Testis (tissue), 3 donors: Measurements from ENCODE around the gene CRIP2. TPM values are rescaled to one million over a fixed set of nuclear protein-coding genes. Genes with fewer than 3 reads are reported as not detected.

Source experiments
- DNase-seq: peaks from one replicate; pipeline ENCODE4 v3.0.0-alpha.2; 2019
- H3K27ac ChIP-seq, 2 donors: fragments of 200-600 bp; sonication (generic); one replicate each; pipeline ENCODE4 v1.5.1; 2019
- H3K27me3 ChIP-seq: fragments of 200-600 bp; sonication (generic); one replicate; pipeline ENCODE4 v1.5.1; 2019
- H3K36me3 ChIP-seq: fragments of 200-600 bp; sonication (generic); one replicate; pipeline ENCODE4 v1.5.1; 2017; ENCODE audit warnings: low read depth; ENCODE audit errors: missing control alignments
- H3K4me1 ChIP-seq: fragments of 200-600 bp; sonication (generic); one replicate; pipeline ENCODE4 v1.5.1; 2019
- H3K4me3 ChIP-seq, 2 donors: fragments of 200-600 bp; sonication (generic); one replicate each; pipeline ENCODE4 v1.5.1; 2017 to 2019
- H3K9me3 ChIP-seq: fragments of 200-600 bp; sonication (generic); one replicate; pipeline ENCODE4 v1.5.1; 2017
- CTCF ChIP-seq, 3 experiments: fragments of 450-650 bp in 2 of 3; fragments of 200-600 bp in 1 of 3; sonication (generic) in 1 of 3; IDR thresholded peaks; one replicate each; pipeline ENCODE4 v1.5.1; 2016 to 2019; ENCODE audit warnings: antibody characterized with exemption in 3 of 3, mild to moderate bottlenecking in 2 of 3, moderate library complexity in 1 of 3
- POLR2A ChIP-seq: fragments of 450-650 bp; IDR thresholded peaks from one replicate; pipeline ENCODE4 v1.6.1; 2017; ENCODE audit warnings: antibody characterized with exemption, mild to moderate bottlenecking, moderate library complexity
- WGBS, 2 donors: methylation state at CpG; one replicate each; pipeline ENCODE4 v1.1.5; 2018; 5-methylcytosine and 5-hydroxymethylcytosine counted together
- intact Hi-C: fragments of 100-400 bp; cut with DNase I; formaldehyde crosslinking; loops from one replicate; pipeline ENCODE4 v1.15.1; 2023; ENCODE audit warnings: low total_unique reads
- polyA plus RNA-seq: library from polyadenylated mRNA; stranded (reverse); fragments of 350-450 nt; fragmentation: Illumina TruSeq; extraction: RNeasy Lipid Tissue Mini Kit (QIAGEN cat#74804); gene quantifications from one replicate; pipeline ENCODE4 v1.2.3, GENCODE V29; 2014; ENCODE audit warnings: low read depth, low replicate concordance; ENCODE audit not compliant: insufficient read depth
- total RNA-seq, 2 donors: library from RNA; depleted of rRNA; stranded (reverse); fragments of >200 nt; gene quantifications; one replicate each; pipeline ENCODE4 v1.2.3, GENCODE V29; 2016

Gene CRIP2
- total and polyA plus RNA-seq, 3 donors from 2014 or later: 114 to 159 (median 121) TPM

GRCh38 chr14:105481886-105482457 is 7.4 kb downstream of the CRIP2 start:
- H3K27ac ChIP-seq: peak overlapping the region in 1 of 2 donors; percentile 68
- peak; percentile 94 for DNase-seq
- peaks cover 3% of the 10 kb centered on the region for H3K27me3 ChIP-seq
- H3K4me1 ChIP-seq: peaks cover 40% of the 10 kb centered on the region
- intact Hi-C loops: no loop called here
- 26 to 29% methylated on average over 4 to 18 of the region's 18 CpGs for WGBS, 2 donors
- H3K9me3 ChIP-seq: no peaks in the 10 kb centered on the region
- TF ChIP-seq CTCF (IDR thresholded peaks at IDR 0.05) (peak in 1 of 3 experiments; percentile 15), POLR2A (no peak)
- H3K36me3 ChIP-seq: no peaks in the 10 kb centered on the region
- H3K4me3 ChIP-seq: peak overlapping the region in 1 of 2 donors; percentile 6

GRCh38 chr14:105482486-105483110 is 8.0 kb downstream of the CRIP2 start:
- peaks cover 3% of the 10 kb centered on the region for H3K27me3 ChIP-seq
- no peak for DNase-seq
- H3K4me1 ChIP-seq: peaks cover 44% of the 10 kb centered on the region
- H3K9me3 ChIP-seq: no peaks in the 10 kb centered on the region
- H3K36me3 ChIP-seq: no peaks in the 10 kb centered on the region
- no peak for TF ChIP-seq POLR2A
- no peak for TF ChIP-seq CTCF (IDR thresholded peaks at IDR 0.05)
- WGBS, 2 donors: 78 to 79% methylated on average over 14 to 18 of the region's 18 CpGs
- H3K4me3 ChIP-seq: no peak overlapping the region
- intact Hi-C loops: no loop called here
- peak overlapping the region in 1 of 2 donors; percentile 68 for H3K27ac ChIP-seq

GRCh38 chr14:105483300-105484068 is 8.9 kb downstream of the CRIP2 start:
- H3K9me3 ChIP-seq: no peaks in the 10 kb centered on the region
- no peak for DNase-seq
- intact Hi-C loops: no loop called here
- no peaks in the 10 kb centered on the region for H3K27me3 ChIP-seq
- H3K36me3 ChIP-seq: no peaks in the 10 kb centered on the region
- WGBS, 2 donors: 71 to 80% methylated on average over 11 to 18 of the region's 18 CpGs
- TF ChIP-seq POLR2A: no peak
- no peak overlapping the region for H3K4me3 ChIP-seq
- peak overlapping the region in 1 of 2 donors; percentile 68 for H3K27ac ChIP-seq
- peaks cover 40% of the 10 kb centered on the region for H3K4me1 ChIP-seq

- intact Hi-C loops: no loop called here
Observed at GRCh38 chr14:105484069-105484996, 9.7 kb downstream of the CRIP2 start.

More at GRCh38 chr14:105484069-105484996, 9.7 kb downstream of the CRIP2 start:
- Histone ChIP-seq H3K9me3 (no peaks in the 10 kb centered on the region), H3K4me1 (peaks cover 42% of the 10 kb centered on the region), H3K27me3 (no peaks in the 10 kb centered on the region), H3K4me3 (no peak overlapping the region), H3K27ac (no peak overlapping the region), H3K36me3 (no peaks in the 10 kb centered on the region)
- WGBS, 2 donors: 78 to 80% methylated on average over 16 to 20 of the region's 20 CpGs
- no peak for DNase-seq
- TF ChIP-seq CTCF (IDR thresholded peaks at IDR 0.05): no peak
